Measurements from ENCODE around the gene MRTFB.

MRTFB gene

DNA sequence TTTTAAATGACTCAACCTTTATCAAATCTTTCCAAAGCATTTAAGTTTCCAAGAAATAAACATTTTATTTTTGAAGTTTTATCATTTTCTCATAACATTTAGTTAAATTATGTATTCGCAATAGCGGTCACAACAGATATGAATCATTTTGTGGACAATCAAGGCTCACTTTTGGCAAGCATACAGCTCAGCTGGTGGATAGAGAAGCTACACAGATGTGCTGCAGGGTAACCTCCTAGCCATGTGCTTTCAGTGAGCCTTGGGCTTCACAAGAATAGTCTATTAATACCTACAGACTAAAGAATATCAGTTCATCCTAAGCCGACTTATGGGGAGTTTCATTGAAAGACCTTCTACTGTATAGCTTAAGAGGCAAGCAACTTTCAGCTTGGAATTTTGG lies 144.8 kb downstream of the MRTFB start:
- no peak overlapping the region for H3K4me3 ChIP-seq (ENCODE audit: low read depth, low read length)
- DNase-seq (ENCODE audit: low read depth): no peak
- TF ChIP-seq, protein P1, sequence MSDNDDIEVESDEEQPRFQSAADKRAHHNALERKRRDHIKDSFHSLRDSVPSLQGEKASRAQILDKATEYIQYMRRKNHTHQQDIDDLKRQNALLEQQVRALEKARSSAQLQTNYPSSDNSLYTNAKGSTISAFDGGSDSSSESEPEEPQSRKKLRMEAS (IDR thresholded peaks at IDR 0.05; ENCODE audit: low read depth, low read length): no peak
- no peak for TF ChIP-seq POLR2A (IDR thresholded peaks at IDR 0.05; ENCODE audit: extremely low read depth, insufficient read length)
- TF ChIP-seq, protein P2, sequence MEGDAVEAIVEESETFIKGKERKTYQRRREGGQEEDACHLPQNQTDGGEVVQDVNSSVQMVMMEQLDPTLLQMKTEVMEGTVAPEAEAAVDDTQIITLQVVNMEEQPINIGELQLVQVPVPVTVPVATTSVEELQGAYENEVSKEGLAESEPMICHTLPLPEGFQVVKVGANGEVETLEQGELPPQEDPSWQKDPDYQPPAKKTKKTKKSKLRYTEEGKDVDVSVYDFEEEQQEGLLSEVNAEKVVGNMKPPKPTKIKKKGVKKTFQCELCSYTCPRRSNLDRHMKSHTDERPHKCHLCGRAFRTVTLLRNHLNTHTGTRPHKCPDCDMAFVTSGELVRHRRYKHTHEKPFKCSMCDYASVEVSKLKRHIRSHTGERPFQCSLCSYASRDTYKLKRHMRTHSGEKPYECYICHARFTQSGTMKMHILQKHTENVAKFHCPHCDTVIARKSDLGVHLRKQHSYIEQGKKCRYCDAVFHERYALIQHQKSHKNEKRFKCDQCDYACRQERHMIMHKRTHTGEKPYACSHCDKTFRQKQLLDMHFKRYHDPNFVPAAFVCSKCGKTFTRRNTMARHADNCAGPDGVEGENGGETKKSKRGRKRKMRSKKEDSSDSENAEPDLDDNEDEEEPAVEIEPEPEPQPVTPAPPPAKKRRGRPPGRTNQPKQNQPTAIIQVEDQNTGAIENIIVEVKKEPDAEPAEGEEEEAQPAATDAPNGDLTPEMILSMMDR (IDR thresholded peaks at IDR 0.05; ENCODE audit: low read depth, low read length): no peak
- TF ChIP-seq MYC (IDR thresholded peaks at IDR 0.05; ENCODE audit: low read depth, low read length): no peak

DNA sequence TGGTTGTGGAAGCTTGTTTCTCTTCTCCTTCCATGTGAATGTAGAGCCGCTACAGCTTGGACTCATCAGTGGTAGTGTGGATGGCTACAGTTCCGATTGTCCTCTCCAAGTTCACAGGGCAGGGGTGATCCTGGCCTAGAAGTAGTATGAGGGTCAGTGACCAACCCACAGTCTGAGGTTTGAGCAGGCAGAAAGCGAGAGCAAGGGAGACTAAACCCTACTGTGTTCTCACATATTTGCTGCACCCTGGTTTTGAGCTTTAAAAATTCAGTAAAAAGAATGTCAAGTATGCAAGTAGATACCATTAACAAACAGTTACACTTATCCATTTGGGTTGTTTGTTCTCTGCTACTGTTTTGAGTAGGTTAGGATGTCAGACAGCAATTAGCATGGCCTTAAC lies 148.9 kb downstream of the MRTFB start:
- no peak overlapping the region for H3K4me3 ChIP-seq (ENCODE audit: low read depth, low read length)
- no peak for DNase-seq (ENCODE audit: low read depth)
- TF ChIP-seq POLR2A (IDR thresholded peaks at IDR 0.05; ENCODE audit: extremely low read depth, insufficient read length) (no peak), MYC (IDR thresholded peaks at IDR 0.05; ENCODE audit: low read depth, low read length) (no peak)
- TF ChIP-seq, protein P1 (IDR thresholded peaks at IDR 0.05; ENCODE audit: low read depth, low read length): no peak
- TF ChIP-seq, protein P2 (IDR thresholded peaks at IDR 0.05; ENCODE audit: low read depth, low read length): no peak

DNA sequence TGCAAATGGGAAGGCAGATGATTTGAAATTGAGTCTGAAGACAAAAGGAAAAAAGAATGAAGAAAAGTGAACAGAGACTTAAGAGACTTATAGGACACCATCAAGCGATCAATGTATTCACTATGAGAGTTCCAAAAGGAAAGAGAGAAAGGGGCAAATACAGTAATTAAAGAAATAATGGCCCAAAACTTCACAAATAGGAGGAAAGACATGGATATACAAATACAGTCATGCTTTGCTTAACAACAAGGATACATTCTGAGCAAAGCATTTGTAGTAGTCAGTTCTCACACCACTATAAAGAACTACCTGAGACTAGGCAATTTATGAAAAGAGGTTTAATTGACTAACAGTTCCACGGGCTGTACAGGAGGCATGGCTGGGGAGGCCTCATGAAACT lies 152.5 kb downstream of the MRTFB start:
- no peak for DNase-seq (ENCODE audit: low read depth)
- no peak for TF ChIP-seq POLR2A (IDR thresholded peaks at IDR 0.05; ENCODE audit: extremely low read depth, insufficient read length)
- TF ChIP-seq, protein P1 (IDR thresholded peaks at IDR 0.05; ENCODE audit: low read depth, low read length): no peak
- TF ChIP-seq, protein P2 (IDR thresholded peaks at IDR 0.05; ENCODE audit: low read depth, low read length): no peak
- no peak for TF ChIP-seq MYC (IDR thresholded peaks at IDR 0.05; ENCODE audit: low read depth, low read length)
- no peak overlapping the region for H3K4me3 ChIP-seq (ENCODE audit: low read depth, low read length)

DNA sequence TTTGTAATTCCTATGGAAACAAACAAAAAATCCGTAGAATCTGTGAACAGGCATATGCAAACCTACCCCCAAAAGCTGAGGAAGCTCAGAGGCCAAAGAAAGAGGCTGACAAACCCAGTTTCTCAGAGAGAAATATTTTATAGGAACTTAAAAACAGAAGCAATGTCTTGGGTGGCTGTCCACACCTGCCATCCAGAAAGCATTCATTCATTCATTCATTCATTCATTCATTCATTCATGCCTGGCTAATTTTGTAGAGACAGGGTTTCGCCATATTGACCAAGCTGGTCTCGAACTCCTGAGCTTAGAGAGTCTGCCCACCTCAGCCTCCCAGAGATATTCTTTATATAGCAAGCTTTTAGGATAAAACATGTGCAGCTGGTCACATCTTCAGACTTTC lies 154.3 kb downstream of the MRTFB start:
- no peak overlapping the region for H3K4me3 ChIP-seq (ENCODE audit: low read depth, low read length)
- no peak for TF ChIP-seq POLR2A (IDR thresholded peaks at IDR 0.05; ENCODE audit: extremely low read depth, insufficient read length)
- TF ChIP-seq, protein P1 (IDR thresholded peaks at IDR 0.05; ENCODE audit: low read depth, low read length): no peak
- TF ChIP-seq, protein P2 (IDR thresholded peaks at IDR 0.05; ENCODE audit: low read depth, low read length): no peak
- TF ChIP-seq MYC (IDR thresholded peaks at IDR 0.05; ENCODE audit: low read depth, low read length): no peak
- DNase-seq (ENCODE audit: low read depth): no peak

DNA sequence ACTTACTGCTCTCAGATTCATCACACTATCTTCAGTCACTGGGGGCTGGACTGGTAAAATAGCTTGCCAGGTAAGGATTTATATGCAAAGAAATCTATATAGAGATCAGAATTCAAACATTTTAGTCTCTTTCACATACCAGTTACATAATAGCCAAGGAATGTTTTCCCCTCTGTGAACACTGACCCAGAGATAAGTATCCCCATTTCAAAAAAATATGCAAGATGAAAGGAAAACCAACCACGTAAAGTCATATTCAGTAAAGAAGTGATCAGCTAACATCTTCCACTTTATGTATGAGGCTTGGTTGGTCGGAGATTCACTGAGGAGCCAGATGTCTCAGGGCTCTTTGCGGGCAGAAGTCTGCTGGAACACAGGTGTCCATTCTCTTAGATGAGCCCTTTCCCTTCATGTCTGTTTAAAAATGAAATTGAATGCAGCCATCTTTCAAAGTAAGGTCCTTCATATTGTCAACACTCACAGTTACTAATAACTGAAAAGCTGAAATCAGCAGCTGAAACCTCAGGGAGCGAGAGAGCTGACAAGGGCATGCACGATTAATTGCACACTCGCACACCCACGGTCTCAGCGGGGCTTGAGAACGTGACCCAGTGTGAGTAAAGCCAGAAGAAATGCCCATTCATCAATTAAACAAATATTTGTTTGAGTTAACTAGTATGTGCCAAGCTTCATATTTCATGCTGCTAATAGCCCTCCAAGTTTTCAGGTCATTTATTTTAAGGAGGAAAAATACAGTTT lies 161.2 kb downstream of the MRTFB start:
- TF ChIP-seq, protein P2 (IDR thresholded peaks at IDR 0.05; ENCODE audit: low read depth, low read length): no peak
- TF ChIP-seq MYC (IDR thresholded peaks at IDR 0.05; ENCODE audit: low read depth, low read length) (no peak), POLR2A (IDR thresholded peaks at IDR 0.05; ENCODE audit: extremely low read depth, insufficient read length) (no peak)
- TF ChIP-seq, protein P1 (IDR thresholded peaks at IDR 0.05; ENCODE audit: low read depth, low read length): no peak
- DNase-seq (ENCODE audit: low read depth): no peak
- H3K4me3 ChIP-seq (ENCODE audit: low read depth, low read length): no peak overlapping the region

Measured in NB4 (cell line).